ENCODE data around the gene SRSF6. TPM values are rescaled to one million over a fixed set of nuclear protein-coding genes. Genes with fewer than 3 reads are reported as not detected.
"Not testable (repeated sequence)": the region's sequence is repeated elsewhere in the genome, so short reads cannot be mapped to it uniquely, and the experiment has no call there.

Gene SRSF6
- total and polyA plus RNA-seq, 2 donors: 54.7 to 87.2 TPM

DNA sequence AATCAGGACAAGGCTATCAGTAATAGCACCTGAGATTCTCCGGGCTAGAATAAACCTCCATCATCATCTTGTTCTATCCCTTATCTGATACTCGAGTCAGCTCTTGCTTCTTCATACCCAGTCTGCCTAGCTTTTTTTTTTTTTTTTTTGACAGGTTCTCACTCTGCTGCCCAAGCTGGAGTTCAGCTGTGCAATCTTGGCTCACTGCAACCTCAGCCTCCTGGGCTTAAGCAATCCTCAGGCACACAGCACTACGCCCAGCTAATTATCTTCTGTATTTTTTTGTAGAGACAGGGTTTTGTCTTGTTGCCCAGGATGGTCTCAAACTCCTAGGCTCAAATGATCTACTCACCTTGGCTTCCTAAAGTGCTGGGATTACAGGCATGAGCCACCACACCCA, 19.5 kb downstream of the SRSF6 start:
- Histone ChIP-seq H3K27ac (ENCODE audit: low read depth) (no peak overlapping the region), H3K4me1 (ENCODE audit: insufficient read depth) (no peaks in the 10 kb centered on the region), H3K36me3 (ENCODE audit: insufficient read depth) (no peaks in the 10 kb centered on the region), H3K4me3 (ENCODE audit: low read depth, low read length) (no peak overlapping the region)
- WGBS: 62% methylated on average over 3 of the region's 3 CpGs
- no peak for DNase-seq (ENCODE audit: extremely low spot score)

GRCh38 chr20:43477619-43478018, 19.9 kb downstream of the SRSF6 start:
- no peak overlapping the region for H3K4me3 ChIP-seq (ENCODE audit: low read depth, low read length)
- WGBS: 78% methylated on average over 4 of the region's 4 CpGs
- no peaks in the 10 kb centered on the region for H3K4me1 ChIP-seq (ENCODE audit: insufficient read depth)
- no peak overlapping the region for H3K27ac ChIP-seq (ENCODE audit: low read depth)
- no peak for DNase-seq (ENCODE audit: extremely low spot score)
- H3K36me3 ChIP-seq (ENCODE audit: insufficient read depth): no peaks in the 10 kb centered on the region

- no peak overlapping the region for H3K27ac ChIP-seq (ENCODE audit: low read depth)
- no peak for DNase-seq (ENCODE audit: extremely low spot score)
- no peak overlapping the region for H3K4me3 ChIP-seq (ENCODE audit: low read depth, low read length)
- no peaks in the 10 kb centered on the region for H3K4me1 ChIP-seq (ENCODE audit: insufficient read depth)
- H3K36me3 ChIP-seq (ENCODE audit: insufficient read depth): no peaks in the 10 kb centered on the region
- WGBS: 69% methylated on average over 2 of the region's 2 CpGs
These were observed 32.3 kb downstream of the SRSF6 start for GRCh38 chr20:43490038-43490437.

- DNase-seq (ENCODE audit: extremely low spot score): no peak
- H3K4me1 ChIP-seq (ENCODE audit: insufficient read depth): no peaks in the 10 kb centered on the region
- 81% methylated on average over 3 of the region's 3 CpGs for WGBS
- no peak overlapping the region for H3K27ac ChIP-seq (ENCODE audit: low read depth)
- H3K4me3 ChIP-seq (ENCODE audit: low read depth, low read length): no peak overlapping the region
- no peaks in the 10 kb centered on the region for H3K36me3 ChIP-seq (ENCODE audit: insufficient read depth)
These were observed 34.4 kb downstream of the SRSF6 start for GRCh38 chr20:43492101-43492500.

- 78% methylated on average over 2 of the region's 2 CpGs for WGBS
- Histone ChIP-seq H3K27ac (ENCODE audit: low read depth) (no peak overlapping the region), H3K36me3 (ENCODE audit: insufficient read depth) (no peaks in the 10 kb centered on the region), H3K4me1 (ENCODE audit: insufficient read depth) (no peaks in the 10 kb centered on the region), H3K4me3 (ENCODE audit: low read depth, low read length) (no peak overlapping the region)
- no peak for DNase-seq (ENCODE audit: extremely low spot score)
These were observed 37.7 kb downstream of the SRSF6 start for GRCh38 chr20:43495388-43495787.

GRCh38 chr20:43502021-43502420, 44.3 kb downstream of the SRSF6 start:
- 92% methylated on average over 8 of the region's 8 CpGs for WGBS
- not testable (repeated sequence) for H3K4me1 ChIP-seq (ENCODE audit: insufficient read depth); DNase-seq (ENCODE audit: extremely low spot score); H3K36me3 ChIP-seq (ENCODE audit: insufficient read depth); H3K27ac ChIP-seq (ENCODE audit: low read depth); H3K4me3 ChIP-seq (ENCODE audit: low read depth, low read length)

GRCh38 chr20:43506238-43506637, 48.5 kb downstream of the SRSF6 start:
- Histone ChIP-seq H3K36me3 (ENCODE audit: insufficient read depth) (no peaks in the 10 kb centered on the region), H3K4me1 (ENCODE audit: insufficient read depth) (no peaks in the 10 kb centered on the region), H3K4me3 (ENCODE audit: low read depth, low read length) (no peak overlapping the region), H3K27ac (ENCODE audit: low read depth) (no peak overlapping the region)
- DNase-seq (ENCODE audit: extremely low spot score): no peak
- 92% methylated on average over 7 of the region's 7 CpGs for WGBS

DNA sequence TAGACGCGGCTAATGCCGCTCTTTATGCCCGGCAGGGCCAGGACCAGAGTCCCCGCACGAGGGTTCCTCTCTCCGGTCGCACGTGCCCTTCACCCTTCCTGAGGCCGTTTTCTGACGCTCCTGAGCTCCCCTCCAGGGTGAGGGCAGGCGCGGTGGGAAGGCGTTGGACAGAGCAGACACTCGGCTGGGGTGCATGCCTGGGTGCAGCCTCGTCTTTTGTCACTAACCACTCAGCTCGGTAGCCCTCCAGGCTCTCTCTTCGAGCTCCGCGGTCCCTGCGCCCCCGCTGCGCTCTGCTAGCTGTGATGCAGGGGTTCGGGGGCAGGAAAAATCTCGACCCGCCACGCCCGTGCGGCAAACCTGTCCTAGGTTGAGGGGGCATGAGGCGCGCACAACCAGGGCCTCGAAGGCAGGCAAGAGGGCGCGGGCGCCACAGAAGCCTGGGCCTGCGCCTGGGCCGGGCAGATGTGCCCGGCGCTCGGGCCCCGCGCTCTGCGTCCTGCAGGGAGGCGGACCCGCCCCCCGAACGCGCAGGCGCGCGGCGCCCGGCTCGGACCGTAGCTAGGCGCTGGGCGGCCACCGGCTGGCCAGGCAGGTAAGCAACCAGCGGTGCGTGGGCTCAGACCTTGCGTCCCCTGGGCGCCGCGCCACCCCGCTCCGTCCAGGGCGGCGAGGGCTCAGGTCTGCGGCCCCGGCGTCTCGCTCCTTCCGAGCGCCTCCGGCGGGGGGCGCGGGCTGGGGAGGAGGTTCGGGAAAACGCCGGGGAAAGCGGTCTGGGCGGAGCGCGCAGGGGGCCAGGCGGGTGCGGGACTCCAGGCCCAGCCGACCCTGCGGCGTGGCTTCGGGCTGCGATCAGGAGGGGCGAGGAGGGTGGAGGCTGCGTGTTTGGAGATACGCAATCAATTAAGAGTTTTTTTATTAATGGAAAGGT, 49.7 kb downstream of the SRSF6 start, which contains the start of gene L3MBTL1:
TSS of gene L3MBTL1 (plus strand) at position 548 of the 931 bp plus-strand sequence. CDS start 5,807 bp downstream, outside the sequence.
- H3K4me3 ChIP-seq (ENCODE audit: low read depth, low read length): peak within 1 kb of the TSS; percentile 43
- H3K27ac ChIP-seq (ENCODE audit: low read depth): no peak within 1 kb of the TSS
- H3K4me1 ChIP-seq (ENCODE audit: insufficient read depth): no peaks in the 10 kb centered on the region
- H3K36me3 ChIP-seq (ENCODE audit: insufficient read depth): no peaks in the 10 kb centered on the region
- no peak for DNase-seq (ENCODE audit: extremely low spot score)
- WGBS: 4% methylated on average over 95 of the region's 95 CpGs

DNA sequence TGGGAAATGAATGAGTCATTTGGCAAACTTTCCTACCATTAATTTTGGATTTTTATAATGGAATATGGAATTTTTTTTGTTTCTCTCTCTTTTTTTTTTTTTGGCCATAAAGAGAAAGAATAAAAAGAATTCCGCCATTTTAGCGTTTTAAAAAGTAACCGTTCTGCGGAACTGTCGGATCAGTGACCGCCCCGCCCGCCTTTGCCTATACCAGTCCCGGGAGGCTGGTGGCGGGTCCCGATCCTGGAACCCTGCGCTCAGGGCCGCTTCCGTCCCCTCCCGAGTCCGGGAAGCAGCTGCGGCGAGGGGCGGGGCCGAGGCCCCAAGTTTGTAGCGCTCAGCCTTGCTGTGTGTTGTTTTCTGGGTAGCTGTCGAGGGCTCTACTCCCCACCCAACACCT, 50.4 kb downstream of the SRSF6 start:
- no peaks in the 10 kb centered on the region for H3K36me3 ChIP-seq (ENCODE audit: insufficient read depth)
- H3K27ac ChIP-seq (ENCODE audit: low read depth): no peak overlapping the region
- 7% methylated on average over 22 of the region's 22 CpGs for WGBS
- peak overlapping the region; percentile 43 for H3K4me3 ChIP-seq (ENCODE audit: low read depth, low read length)
- DNase-seq (ENCODE audit: extremely low spot score): no peak
- no peaks in the 10 kb centered on the region for H3K4me1 ChIP-seq (ENCODE audit: insufficient read depth)

- Histone ChIP-seq H3K4me1 (ENCODE audit: insufficient read depth) (no peaks in the 10 kb centered on the region), H3K36me3 (ENCODE audit: insufficient read depth) (no peaks in the 10 kb centered on the region), H3K27ac (ENCODE audit: low read depth) (no peak overlapping the region), H3K4me3 (ENCODE audit: low read depth, low read length) (no peak overlapping the region)
- 71% methylated on average over 11 of the region's 11 CpGs for WGBS
- no peak for DNase-seq (ENCODE audit: extremely low spot score)
These were observed 50.9 kb downstream of the SRSF6 start for GRCh38 chr20:43508604-43509040.

- no peak overlapping the region for H3K4me3 ChIP-seq (ENCODE audit: low read depth, low read length)
- no peak for DNase-seq (ENCODE audit: extremely low spot score)
- 91% methylated on average over 1 of the region's 1 CpG for WGBS
- H3K36me3 ChIP-seq (ENCODE audit: insufficient read depth): no peaks in the 10 kb centered on the region
- H3K4me1 ChIP-seq (ENCODE audit: insufficient read depth): no peaks in the 10 kb centered on the region
- H3K27ac ChIP-seq (ENCODE audit: low read depth): no peak overlapping the region
These were observed 54.2 kb downstream of the SRSF6 start for GRCh38 chr20:43511879-43512278.

- no peaks in the 10 kb centered on the region for H3K36me3 ChIP-seq (ENCODE audit: insufficient read depth)
- no peak for DNase-seq (ENCODE audit: extremely low spot score)
- H3K4me1 ChIP-seq (ENCODE audit: insufficient read depth): no peaks in the 10 kb centered on the region
- 55% methylated on average over 10 of the region's 10 CpGs for WGBS
- peak overlapping the region; percentile 64 for H3K4me3 ChIP-seq (ENCODE audit: low read depth, low read length)
- H3K27ac ChIP-seq (ENCODE audit: low read depth): no peak overlapping the region
These were observed 55.8 kb downstream of the SRSF6 start for GRCh38 chr20:43513372-43513930.

Data from urinary bladder (tissue), 4 donors.